ENCODE results near the gene LRRC30.

The LRRC30 gene

DNA sequence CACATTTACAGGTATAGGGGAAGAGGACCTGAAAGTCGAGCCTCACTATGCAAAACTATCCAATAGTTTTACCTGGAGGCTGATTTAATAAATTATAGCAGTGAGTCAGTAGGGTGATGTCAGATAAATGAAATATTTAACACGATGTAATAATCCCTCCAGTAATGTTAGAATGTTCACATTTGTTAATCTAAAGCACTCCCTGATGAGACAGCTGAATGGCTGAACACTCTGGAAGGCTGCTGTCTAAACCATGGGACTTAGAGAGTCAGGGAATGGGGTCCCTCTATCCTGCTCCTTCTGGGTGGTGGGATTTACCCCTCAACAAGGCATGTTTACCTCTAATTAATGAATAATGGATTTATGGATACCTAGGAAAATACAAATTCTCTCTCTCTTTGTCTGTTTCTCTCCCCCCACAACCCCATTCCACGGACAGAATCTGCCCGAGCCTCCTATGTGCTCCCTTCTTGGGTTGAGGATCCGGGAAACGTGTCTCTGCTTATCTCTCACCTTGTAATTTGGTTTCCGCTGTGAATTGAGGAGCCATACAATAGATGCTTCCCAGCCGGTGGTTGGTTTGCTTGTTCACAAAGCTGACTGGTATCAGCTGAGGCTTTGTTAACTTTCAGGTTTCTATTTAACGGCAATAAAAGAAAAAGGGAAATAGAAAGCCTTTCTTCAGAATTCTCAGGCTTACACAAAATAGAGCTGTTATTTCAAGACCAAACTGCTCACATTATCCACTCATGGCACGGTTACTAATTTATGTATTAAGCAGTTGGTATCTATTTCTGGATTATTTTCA is 25.9 kb downstream of the LRRC30 start:
- intact Hi-C loops (cut with DNase I; ENCODE audit: low total_unique reads) = no loop called here
- no peaks in the 10 kb centered on the region for H3K36me3 ChIP-seq
- TF ChIP-seq, protein P1, sequence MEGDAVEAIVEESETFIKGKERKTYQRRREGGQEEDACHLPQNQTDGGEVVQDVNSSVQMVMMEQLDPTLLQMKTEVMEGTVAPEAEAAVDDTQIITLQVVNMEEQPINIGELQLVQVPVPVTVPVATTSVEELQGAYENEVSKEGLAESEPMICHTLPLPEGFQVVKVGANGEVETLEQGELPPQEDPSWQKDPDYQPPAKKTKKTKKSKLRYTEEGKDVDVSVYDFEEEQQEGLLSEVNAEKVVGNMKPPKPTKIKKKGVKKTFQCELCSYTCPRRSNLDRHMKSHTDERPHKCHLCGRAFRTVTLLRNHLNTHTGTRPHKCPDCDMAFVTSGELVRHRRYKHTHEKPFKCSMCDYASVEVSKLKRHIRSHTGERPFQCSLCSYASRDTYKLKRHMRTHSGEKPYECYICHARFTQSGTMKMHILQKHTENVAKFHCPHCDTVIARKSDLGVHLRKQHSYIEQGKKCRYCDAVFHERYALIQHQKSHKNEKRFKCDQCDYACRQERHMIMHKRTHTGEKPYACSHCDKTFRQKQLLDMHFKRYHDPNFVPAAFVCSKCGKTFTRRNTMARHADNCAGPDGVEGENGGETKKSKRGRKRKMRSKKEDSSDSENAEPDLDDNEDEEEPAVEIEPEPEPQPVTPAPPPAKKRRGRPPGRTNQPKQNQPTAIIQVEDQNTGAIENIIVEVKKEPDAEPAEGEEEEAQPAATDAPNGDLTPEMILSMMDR (IDR thresholded peaks at IDR 0.05) = no peak
- no peak overlapping the region for H3K4me3 ChIP-seq
- no peaks in the 10 kb centered on the region for H3K4me1 ChIP-seq
- H3K27ac ChIP-seq = no peak overlapping the region
- DNase-seq = no peak
- H3K9me3 ChIP-seq = no peaks in the 10 kb centered on the region
- H3K27me3 ChIP-seq = no peaks in the 10 kb centered on the region

DNA sequence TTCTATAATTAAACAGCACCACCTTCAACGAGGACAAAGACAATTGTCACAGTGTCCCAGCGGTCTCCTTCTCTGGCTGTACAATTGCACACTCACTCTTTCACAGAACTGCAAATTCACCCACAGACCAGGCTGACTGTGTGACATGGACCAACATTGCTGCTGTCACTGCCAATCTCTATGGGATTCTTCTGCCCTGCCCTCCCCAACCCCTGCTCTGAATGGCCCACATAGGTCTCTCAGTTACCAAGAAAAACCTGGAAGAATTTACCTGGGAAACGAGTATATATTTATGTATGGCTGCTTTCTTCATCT is 26.5 kb downstream of the LRRC30 start:
- Histone ChIP-seq H3K9me3 (no peaks in the 10 kb centered on the region), H3K27me3 (no peaks in the 10 kb centered on the region), H3K4me1 (no peaks in the 10 kb centered on the region), H3K4me3 (no peak overlapping the region), H3K27ac (no peak overlapping the region), H3K36me3 (no peaks in the 10 kb centered on the region)
- intact Hi-C loops (cut with DNase I; ENCODE audit: low total_unique reads) = no loop called here
- TF ChIP-seq, protein P1 (IDR thresholded peaks at IDR 0.05) = no peak
- no peak for DNase-seq

DNA sequence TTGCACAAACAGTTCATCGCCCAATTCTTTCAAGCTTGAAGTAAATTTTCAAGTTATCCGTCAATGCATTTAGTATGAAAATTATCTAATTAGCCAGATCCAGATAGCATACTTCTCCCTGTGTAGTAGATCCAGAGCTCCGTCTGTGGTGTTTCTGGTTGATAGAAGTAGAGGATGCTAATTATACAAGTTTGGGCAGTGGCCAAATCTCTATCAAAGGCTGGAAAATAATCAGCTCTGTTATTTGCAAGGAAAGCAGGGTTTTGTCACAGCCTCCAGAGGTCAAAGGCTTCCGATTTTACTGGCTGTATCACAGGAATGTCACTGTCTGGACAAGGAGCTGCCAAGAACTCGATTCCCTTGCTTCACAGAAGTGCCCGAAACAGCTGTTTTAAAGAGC is 28.6 kb downstream of the LRRC30 start:
- no peak overlapping the region for H3K4me3 ChIP-seq
- no peak for DNase-seq

DNA sequence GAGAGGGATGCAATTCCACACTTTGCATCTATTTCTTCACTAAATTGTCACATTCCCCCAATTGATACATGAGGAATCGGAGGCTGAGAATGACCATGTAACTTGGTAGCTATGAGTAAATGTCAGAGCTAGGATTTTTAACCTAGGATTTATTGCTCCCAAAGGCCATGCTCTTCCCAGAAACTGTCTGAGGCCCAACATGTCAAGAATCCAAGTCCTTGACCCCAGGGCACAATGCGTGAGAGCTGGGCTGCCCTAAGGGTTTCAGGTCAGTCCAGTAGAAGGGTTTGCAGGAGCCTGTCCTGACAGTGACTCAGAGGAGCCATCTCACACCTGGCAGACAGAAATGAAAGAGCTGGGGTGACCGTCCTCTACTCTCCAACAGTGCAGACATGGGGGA is 30.3 kb downstream of the LRRC30 start:
- no peaks in the 10 kb centered on the region for H3K9me3 ChIP-seq
- H3K4me1 ChIP-seq = no peaks in the 10 kb centered on the region
- no peak overlapping the region for H3K27ac ChIP-seq
- no peak overlapping the region for H3K4me3 ChIP-seq
- TF ChIP-seq, protein P1 (IDR thresholded peaks at IDR 0.05) = no peak
- H3K27me3 ChIP-seq = no peaks in the 10 kb centered on the region
- H3K36me3 ChIP-seq = no peaks in the 10 kb centered on the region
- intact Hi-C loops (cut with DNase I; ENCODE audit: low total_unique reads) = no loop called here
- DNase-seq = no peak

More for the DNA sequence above, 28.6 kb downstream of the LRRC30 start:
- no peaks in the 10 kb centered on the region for H3K36me3 ChIP-seq
- TF ChIP-seq, protein P1 (IDR thresholded peaks at IDR 0.05) = no peak
- no peak overlapping the region for H3K27ac ChIP-seq
- H3K27me3 ChIP-seq = no peaks in the 10 kb centered on the region
- H3K4me1 ChIP-seq = no peaks in the 10 kb centered on the region
- intact Hi-C loops (cut with DNase I; ENCODE audit: low total_unique reads) = no loop called here
- no peaks in the 10 kb centered on the region for H3K9me3 ChIP-seq

DNA sequence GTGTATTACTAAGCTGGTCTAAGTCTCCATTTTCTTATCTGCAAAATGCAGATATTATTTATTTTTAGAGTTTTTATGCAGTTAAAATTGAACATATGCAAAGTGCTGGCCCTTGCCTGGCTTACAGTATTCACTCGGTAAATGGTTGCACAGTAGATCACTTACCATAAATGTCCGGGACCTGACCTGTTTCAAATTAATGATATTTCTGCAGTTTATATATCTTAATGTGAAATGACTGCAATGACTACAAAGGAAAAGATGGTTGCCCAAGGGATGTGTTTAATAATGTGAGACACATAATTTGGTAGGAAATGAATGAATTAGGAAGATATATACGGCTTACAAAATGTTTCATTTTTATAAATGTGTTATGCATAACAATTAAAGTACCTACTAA is 37.1 kb downstream of the LRRC30 start:
- Histone ChIP-seq H3K36me3 (no peaks in the 10 kb centered on the region), H3K4me3 (no peak overlapping the region), H3K27me3 (no peaks in the 10 kb centered on the region), H3K4me1 (peaks cover 0 to 6% (median 3%) of the 10 kb centered on the region in 4 donors), H3K27ac (no peak overlapping the region), H3K9me3 (no peaks in the 10 kb centered on the region)
- TF ChIP-seq, protein P1 (IDR thresholded peaks at IDR 0.05) = no peak
- intact Hi-C loops (cut with DNase I; ENCODE audit: low total_unique reads) = no loop called here
- DNase-seq = no peak
